WTC11 (cell line): ENCODE results near the gene ISM1. TPM values are rescaled to one million over a fixed set of nuclear protein-coding genes. Genes with fewer than 3 reads are reported as not detected.

Source experiments
- ATAC-seq: fragments of 200-7000 bp; cut with Tn5 transposase; 2 replicates; pipeline ENCODE4 v1.10.0; 2021; ENCODE audit warnings: mild to moderate bottlenecking, moderate library complexity
- CTCF ChIA-PET: fragments of 300-600 bp; sonication (Branson Sonifier 250); formaldehyde crosslinking; loops from one replicate; lab custom pipeline; 2021; ENCODE audit warnings: antibody characterized with exemption; lab: Charles Lee
- POLR2A ChIA-PET: fragments of 350-600 bp; sonication (Branson Sonifier 250); formaldehyde crosslinking; loops from one replicate; lab custom pipeline; 2021; ENCODE audit warnings: antibody characterized with exemption; lab: Charles Lee
- DNase-seq: peaks from one replicate; pipeline ENCODE4 v3.0.0; 2021; ENCODE audit warnings: low spot score
- H3K27ac Mint-ChIP-seq: 2 replicates; pipeline ENCODE4 v1.8.0; 2021; ENCODE audit warnings: mixed read lengths
- H3K27me3 Mint-ChIP-seq: 2 replicates; pipeline ENCODE4 v1.8.0; 2021; ENCODE audit warnings: low read depth, mild to moderate bottlenecking, moderate library complexity, mixed read lengths
- H3K36me3 Mint-ChIP-seq: 2 replicates; pipeline ENCODE4 v1.8.0; 2021; ENCODE audit warnings: mixed read lengths
- H3K4me1 Mint-ChIP-seq: 2 replicates; pipeline ENCODE4 v1.8.0; 2022; ENCODE audit warnings: mixed read lengths
- H3K4me3 Mint-ChIP-seq: 2 replicates; pipeline ENCODE4 v1.8.0; 2021; ENCODE audit warnings: mild to moderate bottlenecking, moderate library complexity, mixed read lengths
- H3K9me3 Mint-ChIP-seq: 2 replicates; pipeline ENCODE4 v1.8.0; 2021; ENCODE audit warnings: mixed read lengths
- ESRRA ChIP-seq: sonication (generic); formaldehyde crosslinking; IDR thresholded peaks from 2 replicates; pipeline ENCODE4 v1.8.1; 2022; ENCODE audit warnings: mild to moderate bottlenecking, missing genetic modification reagents, borderline replicate concordance
- JUN ChIP-seq: sonication (generic); formaldehyde crosslinking; IDR thresholded peaks from 2 replicates; pipeline ENCODE4 v1.8.0; 2023; ENCODE audit warnings: mild to moderate bottlenecking, missing genetic modification reagents
- MLX ChIP-seq: sonication (generic); formaldehyde crosslinking; IDR thresholded peaks from 2 replicates; pipeline ENCODE4 v1.8.1; 2023; ENCODE audit warnings: mild to moderate bottlenecking, missing genetic modification reagents, moderate library complexity
- MXD4 ChIP-seq: fragments of 250-450 bp; sonication (Bioruptor Pico); IDR thresholded peaks from 2 replicates; pipeline ENCODE4 v1.8.0; 2021; ENCODE audit warnings: mild to moderate bottlenecking, moderate library complexity, borderline replicate concordance
- NFATC4 ChIP-seq: fragments of 250-450 bp; sonication (Bioruptor Pico); IDR thresholded peaks from 2 replicates; pipeline ENCODE4 v1.9.0; 2021; ENCODE audit warnings: mild to moderate bottlenecking
- NFYB ChIP-seq: sonication (generic); formaldehyde crosslinking; conservative IDR thresholded peaks from 2 replicates; pipeline ENCODE4 v1.8.0; 2022; ENCODE audit warnings: low read depth, missing genetic modification reagents
- PRRX2 ChIP-seq: fragments of 250-450 bp; sonication (Bioruptor Pico); IDR thresholded peaks from 2 replicates; pipeline ENCODE4 v1.8.0; 2021; ENCODE audit warnings: mild to moderate bottlenecking
- ZNF121 ChIP-seq: sonication (generic); formaldehyde crosslinking; IDR thresholded peaks from 2 replicates; pipeline ENCODE4 v1.8.0; 2023; ENCODE audit warnings: missing genetic modification reagents
- ZNF219 ChIP-seq: sonication (generic); formaldehyde crosslinking; IDR thresholded peaks from 2 replicates; pipeline ENCODE4 v1.8.0; 2023; ENCODE audit warnings: missing genetic modification reagents, mild to moderate bottlenecking, borderline replicate concordance
- ZNF263 ChIP-seq: sonication (generic); formaldehyde crosslinking; IDR thresholded peaks from 2 replicates; pipeline ENCODE4 v1.8.1; 2022; ENCODE audit warnings: low read depth, mild to moderate bottlenecking, moderate library complexity, missing genetic modification reagents
- ZNF317 ChIP-seq: sonication (generic); formaldehyde crosslinking; IDR thresholded peaks from 2 replicates; pipeline ENCODE4 v1.8.1; 2023; ENCODE audit warnings: low read depth, mild to moderate bottlenecking, moderate library complexity, missing genetic modification reagents, borderline replicate concordance
- ZNF396 ChIP-seq: fragments of 250-450 bp; sonication (Bioruptor Pico); IDR thresholded peaks from 2 replicates; pipeline ENCODE4 v1.8.0; 2021; ENCODE audit warnings: mild to moderate bottlenecking, moderate library complexity, borderline replicate concordance
- total RNA-seq: library from RNA; stranded (reverse); gene quantifications from 3 replicates; pipeline ENCODE4 v1.2.3, GENCODE V29; 2021
- TF ChIP-seq, protein P1 (sequence below): sonication (generic); formaldehyde crosslinking; IDR thresholded peaks from 2 replicates; pipeline ENCODE4 v1.8.1; 2022; ENCODE audit warnings: mild to moderate bottlenecking, missing genetic modification reagents, moderate library complexity, borderline replicate concordance
- TF ChIP-seq, protein P2 (sequence below): sonication (generic); formaldehyde crosslinking; IDR thresholded peaks from 2 replicates; pipeline ENCODE4 v1.8.0; 2022; ENCODE audit warnings: mild to moderate bottlenecking, missing genetic modification reagents
- TF ChIP-seq, protein P3 (sequence below): fragments of 250-450 bp; sonication (Bioruptor Pico); conservative IDR thresholded peaks from 2 replicates; pipeline ENCODE4 v1.9.0; 2021; ENCODE audit warnings: mild to moderate bottlenecking
- TF ChIP-seq, protein P4 (sequence below): sonication (generic); formaldehyde crosslinking; IDR thresholded peaks from 2 replicates; pipeline ENCODE4 v1.8.0; 2023; ENCODE audit warnings: missing genetic modification reagents, mild to moderate bottlenecking, borderline replicate concordance
- TF ChIP-seq, protein P5 (sequence below): sonication (generic); formaldehyde crosslinking; IDR thresholded peaks from 2 replicates; pipeline ENCODE4 v1.8.1; 2022; ENCODE audit warnings: low read depth, mild to moderate bottlenecking, moderate library complexity, missing genetic modification reagents, borderline replicate concordance
- TF ChIP-seq, protein P6 (sequence below): fragments of 250-450 bp; sonication (Bioruptor Pico); IDR thresholded peaks from 2 replicates; pipeline ENCODE4 v1.9.0; 2021; ENCODE audit warnings: moderate library complexity, mild to moderate bottlenecking, inconsistent platforms, borderline replicate concordance

Gene ISM1
- total RNA-seq, 1 experiment from 2014 or later: 0.52 TPM

DNA sequence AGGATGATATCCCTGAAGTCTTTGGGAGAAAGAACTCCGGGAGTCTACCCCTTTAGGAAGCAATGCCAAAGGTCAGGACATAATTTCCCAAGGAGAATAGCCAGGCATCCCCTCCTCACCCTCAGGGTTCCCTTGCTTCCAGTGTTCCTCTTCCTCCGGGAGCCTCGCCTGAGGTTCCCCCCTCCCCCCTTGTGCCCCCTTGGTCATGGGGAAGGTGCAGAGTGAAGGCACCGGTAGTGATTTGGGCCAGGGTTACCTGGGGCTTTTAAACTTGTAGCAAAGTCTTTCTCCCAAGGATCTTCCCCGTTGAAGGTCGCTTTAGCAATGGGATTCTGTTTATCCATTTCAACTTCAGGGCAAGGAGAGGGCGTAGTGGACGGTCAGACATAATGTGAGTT is 1.2 kb downstream of the ISM1 start:
- POLR2A ChIA-PET: interaction anchor here (0.6 kb wide), 1 partner anchor 112 kb away, joined by 3 read pairs; no protein-coding TSS in a partner anchor
- peaks cover 61% of the 10 kb centered on the region for H3K27me3 Mint-ChIP-seq
- peaks cover 8% of the 10 kb centered on the region for H3K9me3 Mint-ChIP-seq
- no peak overlapping the region for H3K27ac Mint-ChIP-seq
- CTCF ChIA-PET: interaction anchor here (0.6 to 1.8 kb wide), 2 partner anchors 80 to 1831 kb away, joined by 3 to 4 read pairs; no protein-coding TSS in a partner anchor
- TF ChIP-seq MXD4 (CRISPR knock-in tag) (no peak), ZNF121 (no peak)
- TF ChIP-seq, all 79 proteins: peak for 0
- peak; percentile 4 for ATAC-seq
- peaks cover 3% of the 10 kb centered on the region; the same call in 1 of the 2 replicates for H3K36me3 Mint-ChIP-seq
- H3K4me1 Mint-ChIP-seq: peaks cover 14% of the 10 kb centered on the region
- peak overlapping the region; percentile 82 for H3K4me3 Mint-ChIP-seq
- peak; percentile 18 for DNase-seq

- Mint-ChIP-seq H3K4me1 (peaks cover 11% of the 10 kb centered on the region), H3K4me3 (no peak overlapping the region), H3K36me3 (peaks cover 3% of the 10 kb centered on the region; the same call in 1 of the 2 replicates), H3K9me3 (peaks cover 8% of the 10 kb centered on the region), H3K27me3 (peaks cover 45% of the 10 kb centered on the region), H3K27ac (no peak overlapping the region)
- TF ChIP-seq ZNF263 (CRISPR knock-in tag) (no peak), NFYB (CRISPR knock-in tag) (no peak), ZNF219 (no peak)
- TF ChIP-seq, protein P1, sequence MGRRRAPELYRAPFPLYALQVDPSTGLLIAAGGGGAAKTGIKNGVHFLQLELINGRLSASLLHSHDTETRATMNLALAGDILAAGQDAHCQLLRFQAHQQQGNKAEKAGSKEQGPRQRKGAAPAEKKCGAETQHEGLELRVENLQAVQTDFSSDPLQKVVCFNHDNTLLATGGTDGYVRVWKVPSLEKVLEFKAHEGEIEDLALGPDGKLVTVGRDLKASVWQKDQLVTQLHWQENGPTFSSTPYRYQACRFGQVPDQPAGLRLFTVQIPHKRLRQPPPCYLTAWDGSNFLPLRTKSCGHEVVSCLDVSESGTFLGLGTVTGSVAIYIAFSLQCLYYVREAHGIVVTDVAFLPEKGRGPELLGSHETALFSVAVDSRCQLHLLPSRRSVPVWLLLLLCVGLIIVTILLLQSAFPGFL (CRISPR knock-in tag): no peak
- DNase-seq (no peak), ATAC-seq (no peak)
- CTCF ChIA-PET: no interaction called here
- POLR2A ChIA-PET: no interaction called here
Measured at GRCh38 chr20:13223736-13224520, 2.9 kb downstream of the ISM1 start.

- no peak overlapping the region for H3K4me3 Mint-ChIP-seq
- H3K36me3 Mint-ChIP-seq: peaks cover 3% of the 10 kb centered on the region; the same call in 1 of the 2 replicates
- ATAC-seq (no peak), DNase-seq (no peak)
- POLR2A ChIA-PET: no interaction called here
- CTCF ChIA-PET: no interaction called here
- H3K27ac Mint-ChIP-seq: no peak overlapping the region
- H3K27me3 Mint-ChIP-seq: peaks cover 27% of the 10 kb centered on the region
- H3K9me3 Mint-ChIP-seq: peaks cover 8% of the 10 kb centered on the region
- H3K4me1 Mint-ChIP-seq: peaks cover 10% of the 10 kb centered on the region
- TF ChIP-seq, protein P2, sequence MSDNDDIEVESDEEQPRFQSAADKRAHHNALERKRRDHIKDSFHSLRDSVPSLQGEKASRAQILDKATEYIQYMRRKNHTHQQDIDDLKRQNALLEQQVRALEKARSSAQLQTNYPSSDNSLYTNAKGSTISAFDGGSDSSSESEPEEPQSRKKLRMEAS: no peak
- no peak for TF ChIP-seq MLX (CRISPR knock-in tag)
- no peak for TF ChIP-seq NFATC4 (CRISPR knock-in tag)
- TF ChIP-seq, protein P3, sequence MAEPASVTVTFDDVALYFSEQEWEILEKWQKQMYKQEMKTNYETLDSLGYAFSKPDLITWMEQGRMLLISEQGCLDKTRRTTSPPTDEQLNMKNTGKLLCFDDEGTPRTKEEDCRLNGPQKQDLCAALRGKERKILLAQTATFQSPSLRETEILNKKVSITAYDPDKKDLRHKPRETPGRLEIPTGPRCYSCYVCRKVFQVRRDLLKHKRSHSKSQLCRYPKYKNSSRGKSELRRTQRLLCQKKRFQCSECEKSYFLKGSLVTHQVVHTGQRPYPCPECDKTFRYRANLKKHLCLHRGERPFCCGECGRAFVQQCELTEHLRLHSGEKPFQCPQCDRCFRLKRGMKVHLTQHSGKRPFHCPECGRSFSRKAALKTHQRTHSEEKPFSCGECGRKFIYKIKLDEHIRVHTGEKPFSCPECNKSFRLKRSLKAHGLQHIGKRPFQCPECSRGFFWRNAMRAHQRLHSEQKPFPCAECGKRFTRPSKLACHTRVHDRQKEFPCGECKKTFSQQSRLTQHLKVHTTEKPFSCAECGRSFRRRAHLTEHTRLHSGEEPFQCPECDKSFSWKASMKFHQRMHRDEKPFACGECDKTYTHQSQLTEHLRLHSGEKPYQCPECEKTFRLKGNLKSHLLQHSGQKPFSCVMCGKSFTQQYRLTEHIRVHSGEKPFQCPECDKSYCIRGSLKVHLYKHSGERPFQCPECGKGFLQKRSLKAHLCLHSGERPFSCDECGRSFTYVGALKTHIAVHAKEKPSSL (CRISPR knock-in tag): no peak
- TF ChIP-seq, protein P1 (CRISPR knock-in tag): no peak
- TF ChIP-seq ZNF317 (CRISPR knock-in tag): no peak
- no peak for TF ChIP-seq JUN (CRISPR knock-in tag)
- TF ChIP-seq, protein P4, sequence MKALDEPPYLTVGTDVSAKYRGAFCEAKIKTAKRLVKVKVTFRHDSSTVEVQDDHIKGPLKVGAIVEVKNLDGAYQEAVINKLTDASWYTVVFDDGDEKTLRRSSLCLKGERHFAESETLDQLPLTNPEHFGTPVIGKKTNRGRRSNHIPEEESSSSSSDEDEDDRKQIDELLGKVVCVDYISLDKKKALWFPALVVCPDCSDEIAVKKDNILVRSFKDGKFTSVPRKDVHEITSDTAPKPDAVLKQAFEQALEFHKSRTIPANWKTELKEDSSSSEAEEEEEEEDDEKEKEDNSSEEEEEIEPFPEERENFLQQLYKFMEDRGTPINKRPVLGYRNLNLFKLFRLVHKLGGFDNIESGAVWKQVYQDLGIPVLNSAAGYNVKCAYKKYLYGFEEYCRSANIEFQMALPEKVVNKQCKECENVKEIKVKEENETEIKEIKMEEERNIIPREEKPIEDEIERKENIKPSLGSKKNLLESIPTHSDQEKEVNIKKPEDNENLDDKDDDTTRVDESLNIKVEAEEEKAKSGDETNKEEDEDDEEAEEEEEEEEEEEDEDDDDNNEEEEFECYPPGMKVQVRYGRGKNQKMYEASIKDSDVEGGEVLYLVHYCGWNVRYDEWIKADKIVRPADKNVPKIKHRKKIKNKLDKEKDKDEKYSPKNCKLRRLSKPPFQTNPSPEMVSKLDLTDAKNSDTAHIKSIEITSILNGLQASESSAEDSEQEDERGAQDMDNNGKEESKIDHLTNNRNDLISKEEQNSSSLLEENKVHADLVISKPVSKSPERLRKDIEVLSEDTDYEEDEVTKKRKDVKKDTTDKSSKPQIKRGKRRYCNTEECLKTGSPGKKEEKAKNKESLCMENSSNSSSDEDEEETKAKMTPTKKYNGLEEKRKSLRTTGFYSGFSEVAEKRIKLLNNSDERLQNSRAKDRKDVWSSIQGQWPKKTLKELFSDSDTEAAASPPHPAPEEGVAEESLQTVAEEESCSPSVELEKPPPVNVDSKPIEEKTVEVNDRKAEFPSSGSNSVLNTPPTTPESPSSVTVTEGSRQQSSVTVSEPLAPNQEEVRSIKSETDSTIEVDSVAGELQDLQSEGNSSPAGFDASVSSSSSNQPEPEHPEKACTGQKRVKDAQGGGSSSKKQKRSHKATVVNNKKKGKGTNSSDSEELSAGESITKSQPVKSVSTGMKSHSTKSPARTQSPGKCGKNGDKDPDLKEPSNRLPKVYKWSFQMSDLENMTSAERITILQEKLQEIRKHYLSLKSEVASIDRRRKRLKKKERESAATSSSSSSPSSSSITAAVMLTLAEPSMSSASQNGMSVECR (CRISPR knock-in tag): no peak
- TF ChIP-seq, protein P5, sequence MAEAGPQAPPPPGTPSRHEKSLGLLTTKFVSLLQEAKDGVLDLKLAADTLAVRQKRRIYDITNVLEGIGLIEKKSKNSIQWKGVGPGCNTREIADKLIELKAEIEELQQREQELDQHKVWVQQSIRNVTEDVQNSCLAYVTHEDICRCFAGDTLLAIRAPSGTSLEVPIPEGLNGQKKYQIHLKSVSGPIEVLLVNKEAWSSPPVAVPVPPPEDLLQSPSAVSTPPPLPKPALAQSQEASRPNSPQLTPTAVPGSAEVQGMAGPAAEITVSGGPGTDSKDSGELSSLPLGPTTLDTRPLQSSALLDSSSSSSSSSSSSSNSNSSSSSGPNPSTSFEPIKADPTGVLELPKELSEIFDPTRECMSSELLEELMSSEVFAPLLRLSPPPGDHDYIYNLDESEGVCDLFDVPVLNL (CRISPR knock-in tag): no peak
- no peak for TF ChIP-seq PRRX2
- TF ChIP-seq ESRRA: no peak
- TF ChIP-seq, protein P6, sequence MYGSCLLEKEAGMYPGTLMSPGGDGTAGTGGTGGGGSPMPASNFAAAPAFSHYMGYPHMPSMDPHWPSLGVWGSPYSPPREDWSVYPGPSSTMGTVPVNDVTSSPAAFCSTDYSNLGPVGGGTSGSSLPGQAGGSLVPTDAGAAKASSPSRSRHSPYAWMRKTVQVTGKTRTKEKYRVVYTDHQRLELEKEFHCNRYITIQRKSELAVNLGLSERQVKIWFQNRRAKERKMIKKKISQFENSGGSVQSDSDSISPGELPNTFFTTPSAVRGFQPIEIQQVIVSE (CRISPR knock-in tag): no peak
- no peak for TF ChIP-seq ZNF396
Measured at GRCh38 chr20:13226367-13226766, 5.3 kb downstream of the ISM1 start.
